Lower leg skin (tissue), 4 donors: Measurements from ENCODE around the gene CRACR2A. TPM values are rescaled to one million over a fixed set of nuclear protein-coding genes. Genes with fewer than 3 reads are reported as not detected.

Experiments used
- DNase-seq, 2 donors: peaks; one replicate each; pipeline ENCODE4 v3.0.0-alpha.2; 2019; ENCODE audit warnings: low spot score in 2 of 2
- H3K4me3 ChIP-seq: fragments of 200-600 bp; sonication (generic); 2 replicates; pipeline ENCODE4 v1.5.1; 2017; ENCODE audit warnings: mild to moderate bottlenecking, low read depth; ENCODE audit not compliant: poor library complexity, severe bottlenecking
- POLR2A ChIP-seq, 2 donors: fragments of 450-650 bp; IDR thresholded peaks; one replicate each; pipeline ENCODE4 v1.6.1; 2016 to 2017; ENCODE audit warnings: antibody characterized with exemption in 2 of 2, mild to moderate bottlenecking in 1 of 2, moderate library complexity in 1 of 2
- WGBS, 2 donors: methylation state at CpG; one replicate each; pipeline ENCODE4 v1.1.5; 2018; 5-methylcytosine and 5-hydroxymethylcytosine counted together
- intact Hi-C: fragments of 100-400 bp; cut with DNase I; formaldehyde crosslinking; loops from one replicate; pipeline ENCODE4 v1.15.0; 2023; ENCODE audit warnings: low total_unique reads
- total RNA-seq, 4 donors: library from RNA; depleted of rRNA; stranded (reverse); fragments of >200 nt; gene quantifications; one replicate each; pipeline ENCODE4 v1.1.0, GENCODE V29; 2016
- TF ChIP-seq, protein P1 (sequence below), 3 donors: fragments of 450-650 bp; IDR thresholded peaks; one replicate each; pipeline ENCODE4 v1.5.1; 2016; ENCODE audit warnings: antibody characterized with exemption in 3 of 3, mild to moderate bottlenecking in 3 of 3, moderate library complexity in 2 of 3

The CRACR2A gene
- total RNA-seq, 4 donors from 2014 or later: 1.4 to 14.4 (median 6.6) TPM

DNA sequence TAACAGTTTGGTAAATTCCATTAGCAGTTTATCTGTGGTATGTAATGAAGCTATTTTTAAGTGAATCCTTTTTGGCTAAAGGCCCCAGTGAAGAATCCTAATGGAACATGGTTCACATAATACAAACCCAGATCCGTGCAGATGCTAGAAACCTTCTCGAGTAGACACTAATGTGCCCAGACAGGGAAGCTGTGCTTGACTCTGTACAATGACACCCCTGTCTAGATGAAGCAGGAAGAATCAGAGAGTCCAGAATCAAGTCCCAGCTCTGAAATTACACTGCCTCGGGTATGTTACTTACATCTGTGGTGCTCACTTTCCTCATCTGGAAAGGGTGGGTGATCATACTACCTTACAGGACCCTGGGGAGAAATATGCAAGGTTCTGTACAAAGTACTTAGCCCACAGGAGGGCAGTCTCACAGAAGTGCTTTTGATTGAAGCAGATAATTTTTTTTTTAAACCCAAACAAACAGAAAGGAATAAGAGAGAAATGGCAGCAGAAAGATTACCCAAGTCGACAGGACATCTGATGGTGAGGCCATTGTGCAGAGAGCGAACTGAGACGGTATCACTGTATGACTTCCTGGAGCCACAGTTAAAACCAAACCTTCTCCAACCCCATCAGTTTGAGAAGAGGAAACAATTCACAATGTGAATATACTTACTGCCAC lies 8.5 kb downstream of the CRACR2A start:
- WGBS, 2 donors: 76 to 84% methylated on average over 6 of the region's 6 CpGs
- intact Hi-C loops: no loop called here

DNA sequence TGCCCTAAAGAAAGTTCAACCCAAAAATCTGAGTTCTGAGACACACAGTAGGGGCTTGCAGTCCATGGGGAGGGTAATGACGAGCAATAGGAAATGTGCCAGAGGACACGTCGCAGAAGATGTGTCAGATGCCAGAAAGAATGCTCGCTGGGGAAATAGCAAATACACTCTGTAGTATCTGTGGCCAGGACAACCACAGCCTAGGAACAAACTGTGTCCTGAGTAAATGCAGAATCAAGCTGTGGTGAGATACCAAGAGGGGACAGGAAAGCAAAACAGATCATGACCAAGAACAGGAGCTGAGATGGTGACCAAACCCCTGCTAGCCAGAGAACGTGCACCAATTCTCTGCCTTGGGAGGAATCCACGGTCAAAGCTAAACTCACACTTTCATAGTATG lies 9.1 kb downstream of the CRACR2A start:
- H3K4me3 ChIP-seq: no peak overlapping the region
- WGBS, 2 donors: 63 to 67% methylated on average over 6 of the region's 6 CpGs
- intact Hi-C loops: no loop called here
- TF ChIP-seq, protein P1, sequence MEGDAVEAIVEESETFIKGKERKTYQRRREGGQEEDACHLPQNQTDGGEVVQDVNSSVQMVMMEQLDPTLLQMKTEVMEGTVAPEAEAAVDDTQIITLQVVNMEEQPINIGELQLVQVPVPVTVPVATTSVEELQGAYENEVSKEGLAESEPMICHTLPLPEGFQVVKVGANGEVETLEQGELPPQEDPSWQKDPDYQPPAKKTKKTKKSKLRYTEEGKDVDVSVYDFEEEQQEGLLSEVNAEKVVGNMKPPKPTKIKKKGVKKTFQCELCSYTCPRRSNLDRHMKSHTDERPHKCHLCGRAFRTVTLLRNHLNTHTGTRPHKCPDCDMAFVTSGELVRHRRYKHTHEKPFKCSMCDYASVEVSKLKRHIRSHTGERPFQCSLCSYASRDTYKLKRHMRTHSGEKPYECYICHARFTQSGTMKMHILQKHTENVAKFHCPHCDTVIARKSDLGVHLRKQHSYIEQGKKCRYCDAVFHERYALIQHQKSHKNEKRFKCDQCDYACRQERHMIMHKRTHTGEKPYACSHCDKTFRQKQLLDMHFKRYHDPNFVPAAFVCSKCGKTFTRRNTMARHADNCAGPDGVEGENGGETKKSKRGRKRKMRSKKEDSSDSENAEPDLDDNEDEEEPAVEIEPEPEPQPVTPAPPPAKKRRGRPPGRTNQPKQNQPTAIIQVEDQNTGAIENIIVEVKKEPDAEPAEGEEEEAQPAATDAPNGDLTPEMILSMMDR (IDR thresholded peaks at IDR 0.05): no peak
- no peak for TF ChIP-seq POLR2A (IDR thresholded peaks at IDR 0.05)
- peak in 1 of 2 donors; percentile 46 for DNase-seq

More for the DNA sequence above, 8.5 kb downstream of the CRACR2A start:
- TF ChIP-seq, protein P1 (IDR thresholded peaks at IDR 0.05): no peak
- TF ChIP-seq POLR2A (IDR thresholded peaks at IDR 0.05): no peak
- peak in 1 of 2 donors; percentile 12 for DNase-seq
- no peak overlapping the region for H3K4me3 ChIP-seq

DNA sequence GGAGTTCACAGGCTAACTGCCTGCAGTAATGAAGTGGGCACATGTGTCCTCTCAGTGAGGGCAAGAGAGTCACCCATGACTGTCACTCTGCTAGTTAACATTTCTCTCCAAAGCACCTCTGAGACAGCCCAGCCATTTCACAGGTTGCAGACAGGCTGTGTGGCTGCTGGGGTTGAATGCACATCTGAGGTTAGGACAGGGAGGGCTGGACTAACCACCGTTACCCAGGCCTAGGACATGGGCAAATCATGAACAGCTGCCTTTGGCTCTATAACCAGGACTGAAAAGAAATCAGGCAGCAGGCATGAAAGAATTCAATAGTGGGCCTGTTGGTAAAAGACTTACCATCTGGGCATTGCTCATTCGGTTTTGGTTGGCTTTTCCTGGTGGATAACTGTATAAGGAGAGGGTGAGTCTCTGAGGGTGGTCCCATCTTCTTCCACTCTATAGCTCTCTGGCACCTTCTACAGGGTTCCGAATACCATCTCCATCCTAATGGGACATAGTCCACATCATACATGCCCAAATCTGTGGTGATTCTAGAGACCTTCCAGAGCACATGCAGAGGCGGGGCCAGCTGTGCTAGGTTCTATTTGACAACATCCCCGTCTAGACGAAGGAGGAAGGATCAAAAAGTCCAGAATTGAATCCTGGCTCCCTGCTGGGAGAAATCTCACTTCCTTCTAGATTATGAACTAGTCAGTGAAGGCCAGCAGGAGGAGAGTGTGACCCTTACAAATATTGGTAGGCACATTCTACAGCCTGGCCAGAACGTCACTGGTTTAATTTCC lies 10.8 kb downstream of the CRACR2A start:
- TF ChIP-seq, protein P1 (IDR thresholded peaks at IDR 0.05): no peak
- no peak for TF ChIP-seq POLR2A (IDR thresholded peaks at IDR 0.05)
- DNase-seq: peak in 1 of 2 donors; percentile 64
- intact Hi-C loops: no loop called here
- WGBS, 2 donors: 76 to 91% methylated on average over 7 of the region's 7 CpGs
- no peak overlapping the region for H3K4me3 ChIP-seq

DNA sequence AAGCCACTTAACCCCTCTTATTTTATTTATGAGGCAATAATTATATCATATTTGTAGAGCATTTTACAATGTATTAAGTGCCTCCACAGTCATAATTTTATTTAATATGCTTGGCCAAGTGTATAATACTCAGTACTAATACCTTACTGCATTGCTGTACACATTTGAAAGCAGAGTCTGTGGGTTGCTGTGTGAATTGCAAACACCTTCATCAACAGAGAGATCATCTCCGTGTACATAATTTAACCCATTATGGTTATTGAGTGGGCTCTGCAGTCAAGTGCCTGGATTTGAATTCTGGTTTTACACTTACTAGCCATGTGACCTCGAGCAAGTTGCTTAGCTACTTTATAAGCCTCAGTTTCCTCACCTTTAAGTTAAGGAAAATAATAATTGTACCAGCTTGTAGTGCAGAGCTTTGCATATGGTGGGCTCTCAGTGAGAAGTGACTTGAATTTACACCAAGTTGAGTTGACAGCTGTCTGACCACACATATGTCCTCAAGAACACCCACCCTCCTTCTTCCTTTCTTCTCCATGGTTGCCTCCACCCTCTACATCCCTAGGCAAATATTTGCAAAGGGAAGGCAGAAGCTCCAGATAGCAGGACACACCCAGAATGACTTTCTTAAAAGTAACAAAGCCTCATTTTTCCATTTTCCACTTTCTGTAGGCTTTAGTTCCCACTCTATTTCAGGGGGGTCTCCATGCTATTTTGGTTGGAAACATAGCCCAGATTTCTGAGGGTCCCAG lies 12.3 kb downstream of the CRACR2A start:
- no peak for DNase-seq
- no peak overlapping the region for H3K4me3 ChIP-seq
- no peak for TF ChIP-seq POLR2A (IDR thresholded peaks at IDR 0.05)
- TF ChIP-seq, protein P1 (IDR thresholded peaks at IDR 0.05): no peak
- 71 to 75% methylated on average over 2 of the region's 2 CpGs for WGBS, 2 donors
- intact Hi-C loops: no loop called here

DNA sequence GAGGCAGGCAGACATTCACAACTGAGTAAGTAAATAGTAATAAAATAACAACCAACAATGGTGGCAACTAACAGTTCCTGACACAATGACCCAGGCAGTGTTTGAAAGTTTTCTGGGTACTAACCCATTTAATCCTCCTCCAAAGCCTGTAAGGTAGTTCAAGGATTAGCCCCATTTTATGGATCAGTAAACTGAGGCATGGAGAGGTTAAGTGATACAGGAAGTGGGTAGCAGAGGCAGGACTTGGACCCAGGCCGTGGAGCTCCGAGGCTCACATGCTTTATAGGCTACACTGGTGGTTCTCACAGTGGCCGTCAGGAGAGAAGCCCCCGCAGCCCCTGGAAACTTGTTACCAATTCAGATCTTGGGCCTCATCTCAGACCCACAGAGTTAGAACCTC lies 17.5 kb downstream of the CRACR2A start:
- 84 to 87% methylated on average over 4 of the region's 4 CpGs for WGBS, 2 donors
- intact Hi-C loops: no loop called here
- no peak overlapping the region for H3K4me3 ChIP-seq
- peak in 1 of 2 donors; percentile 48 for DNase-seq
- no peak for TF ChIP-seq POLR2A (IDR thresholded peaks at IDR 0.05)
- TF ChIP-seq, protein P1 (IDR thresholded peaks at IDR 0.05): no peak
